K562 (cell line): ENCODE results near the gene CST8. TPM values are rescaled to one million over a fixed set of nuclear protein-coding genes. Genes with fewer than 3 reads are reported as not detected.

Experiments
- BACH1 ChIP-seq: fragments of 200-800 bp; sonication (Bioruptor generic); IDR thresholded peaks from 2 replicates; pipeline ENCODE4 v1.6.1; 2016; ENCODE audit warnings: missing genetic modification characterization, missing compliant biosample characterization
- JUN ChIP-seq, 2 experiments: sonication (generic) in 1 of 2; formaldehyde crosslinking in 1 of 2; IDR thresholded peaks; 2 replicates each; pipeline versions ENCODE4 v1.6.1 to v1.8.0; 2012 to 2022; ENCODE audit warnings: borderline replicate concordance in 2 of 2, mild to moderate bottlenecking in 2 of 2, improper control_type of control experiment in 1 of 2, low read depth in 1 of 2, low read length in 1 of 2, missing genetic modification reagents in 1 of 2
- KAT2B ChIP-seq: IDR thresholded peaks from one replicate; pipeline ENCODE4 v1.6.1; 2012; ENCODE audit warnings: low read depth, mild to moderate bottlenecking, control low read depth, inconsistent platforms, low read length, moderate library complexity
- KDM5B ChIP-seq: fragments of 200-600 bp; sonication (generic); IDR thresholded peaks from 2 replicates; pipeline ENCODE4 v1.6.1; 2012; ENCODE audit warnings: low read depth, mild to moderate bottlenecking, moderate library complexity, low read length, control low read depth, inconsistent platforms; ENCODE audit not compliant: insufficient replicate concordance
- MIER1 ChIP-seq: fragments of 450-650 bp; IDR thresholded peaks from 2 replicates; pipeline ENCODE4 v1.6.1; 2016; ENCODE audit warnings: antibody characterized with exemption, mild to moderate bottlenecking, low read depth
- RBM14 ChIP-seq: fragments of 200-400 bp; formaldehyde crosslinking; IDR thresholded peaks from 2 replicates; pipeline ENCODE4 v1.6.1; 2018; ENCODE audit warnings: low read depth, mild to moderate bottlenecking, low read length, moderate library complexity, borderline replicate concordance; ENCODE audit not compliant: insufficient read depth
- ZBTB34 ChIP-seq: fragments of 250-450 bp; sonication (Bioruptor Pico); IDR thresholded peaks from 2 replicates; pipeline ENCODE4 v1.8.0; 2021; ENCODE audit warnings: mild to moderate bottlenecking, moderate library complexity
- ZNF445 ChIP-seq: fragments of 250-450 bp; sonication (Bioruptor Pico); IDR thresholded peaks from 2 replicates; pipeline ENCODE4 v1.4.0; 2020; ENCODE audit warnings: low read depth, mild to moderate bottlenecking, moderate library complexity
- ZNF551 ChIP-seq: fragments of 250-450 bp; sonication (Bioruptor Pico); IDR thresholded peaks from 2 replicates; pipeline ENCODE4 v1.5.0; 2021; ENCODE audit warnings: mild to moderate bottlenecking, moderate library complexity
- ZNF586 ChIP-seq: fragments of 450-650 bp; formaldehyde crosslinking; conservative IDR thresholded peaks from 2 replicates; pipeline ENCODE4 v1.4.0; 2020; ENCODE audit warnings: mild to moderate bottlenecking, moderate library complexity
- polyA plus RNA-seq, 8 experiments: library from polyadenylated mRNA; depleted of rRNA in 4 of 8; stranded (reverse) in 5 of 8; unstranded in 3 of 8; fragments of >200 nt; fragmentation: Nextera tagmentation in 2 of 8; fragmentation: Illumina TruSeq in 1 of 8; extraction: Ambion mirVana in 2 of 8; extraction: Trizol in 1 of 8; gene quantifications; 2 replicates each; pipeline versions ENCODE4 v1.2.1 to v1.2.3, GENCODE V29; 2011 to 2014; ENCODE audit warnings: inconsistent platforms in 1 of 8, missing spikeins in 1 of 8
- total RNA-seq, 7 experiments: library from RNA; depleted of rRNA in 6 of 7; stranded (reverse); fragments of >200 nt in 6 of 7; fragmentation: Illumina TruSeq in 2 of 7; extraction: Trizol in 2 of 7; gene quantifications; 2 replicates each; pipeline versions ENCODE4 v1.2.1 to v1.2.3, GENCODE V29; 2011 to 2021; ENCODE audit warnings: low replicate concordance in 1 of 7
- TF ChIP-seq, protein P1 (sequence below): sonication (generic); formaldehyde crosslinking; IDR thresholded peaks from 2 replicates; pipeline ENCODE4 v1.8.0; 2022; ENCODE audit warnings: mild to moderate bottlenecking, missing genetic modification reagents
- TF ChIP-seq, protein P2 (sequence below): fragments of 450-650 bp; IDR thresholded peaks from 2 replicates; pipeline ENCODE4 v1.6.1; 2018; ENCODE audit not compliant: partially characterized antibody

CST8 gene
- total and polyA plus RNA-seq, 9 of the 15 experiments (the other 6 are each of a cell fraction or from before 2014, with no cell fraction given), result not detected

DNA sequence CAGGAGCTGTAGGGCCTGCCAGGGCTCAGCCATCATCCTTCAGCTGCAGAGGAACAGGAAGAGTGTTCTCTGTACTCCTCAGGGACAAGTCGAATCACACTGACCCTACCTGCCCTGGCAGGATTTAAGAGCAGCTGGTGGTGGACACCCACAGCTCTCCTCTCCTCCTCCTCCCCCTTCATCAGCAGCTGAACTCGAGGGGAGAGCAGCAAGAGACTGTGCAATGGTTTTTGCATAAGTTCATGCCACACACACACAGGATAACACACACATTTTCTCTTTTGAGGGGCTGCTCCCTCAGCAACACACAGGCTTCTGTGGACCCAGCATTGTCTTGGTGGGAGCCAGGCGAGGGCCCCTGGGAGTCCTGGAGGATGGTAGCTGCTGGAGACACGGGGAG lies 38.1 kb upstream of the CST8 start, which contains the start of gene CST11 (continued):
- TF ChIP-seq ZBTB34 (CRISPR knock-in tag) (no peak), RBM14 (no peak), ZNF445 (no peak), MIER1 (no peak), JUN (IDR thresholded peaks at IDR 0.05; ENCODE audit: borderline replicate concordance, low read depth, low read length) (no peak), JUN (CRISPR knock-in tag; IDR thresholded peaks at IDR 0.05; ENCODE audit: borderline replicate concordance) (no peak), ZNF551 (CRISPR knock-in tag) (no peak), KAT2B (no peak), KDM5B (no peak), BACH1 (tag) (no peak), ZNF586 (CRISPR knock-in tag) (no peak)
- TF ChIP-seq, protein P1, sequence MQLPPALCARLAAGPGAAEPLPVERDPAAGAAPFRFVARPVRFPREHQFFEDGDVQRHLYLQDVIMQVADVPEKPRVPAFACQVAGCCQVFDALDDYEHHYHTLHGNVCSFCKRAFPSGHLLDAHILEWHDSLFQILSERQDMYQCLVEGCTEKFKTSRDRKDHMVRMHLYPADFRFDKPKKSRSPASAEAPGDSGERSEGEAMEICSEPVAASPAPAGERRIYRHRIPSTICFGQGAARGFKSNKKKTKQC, result no peak
- TF ChIP-seq, protein P2, sequence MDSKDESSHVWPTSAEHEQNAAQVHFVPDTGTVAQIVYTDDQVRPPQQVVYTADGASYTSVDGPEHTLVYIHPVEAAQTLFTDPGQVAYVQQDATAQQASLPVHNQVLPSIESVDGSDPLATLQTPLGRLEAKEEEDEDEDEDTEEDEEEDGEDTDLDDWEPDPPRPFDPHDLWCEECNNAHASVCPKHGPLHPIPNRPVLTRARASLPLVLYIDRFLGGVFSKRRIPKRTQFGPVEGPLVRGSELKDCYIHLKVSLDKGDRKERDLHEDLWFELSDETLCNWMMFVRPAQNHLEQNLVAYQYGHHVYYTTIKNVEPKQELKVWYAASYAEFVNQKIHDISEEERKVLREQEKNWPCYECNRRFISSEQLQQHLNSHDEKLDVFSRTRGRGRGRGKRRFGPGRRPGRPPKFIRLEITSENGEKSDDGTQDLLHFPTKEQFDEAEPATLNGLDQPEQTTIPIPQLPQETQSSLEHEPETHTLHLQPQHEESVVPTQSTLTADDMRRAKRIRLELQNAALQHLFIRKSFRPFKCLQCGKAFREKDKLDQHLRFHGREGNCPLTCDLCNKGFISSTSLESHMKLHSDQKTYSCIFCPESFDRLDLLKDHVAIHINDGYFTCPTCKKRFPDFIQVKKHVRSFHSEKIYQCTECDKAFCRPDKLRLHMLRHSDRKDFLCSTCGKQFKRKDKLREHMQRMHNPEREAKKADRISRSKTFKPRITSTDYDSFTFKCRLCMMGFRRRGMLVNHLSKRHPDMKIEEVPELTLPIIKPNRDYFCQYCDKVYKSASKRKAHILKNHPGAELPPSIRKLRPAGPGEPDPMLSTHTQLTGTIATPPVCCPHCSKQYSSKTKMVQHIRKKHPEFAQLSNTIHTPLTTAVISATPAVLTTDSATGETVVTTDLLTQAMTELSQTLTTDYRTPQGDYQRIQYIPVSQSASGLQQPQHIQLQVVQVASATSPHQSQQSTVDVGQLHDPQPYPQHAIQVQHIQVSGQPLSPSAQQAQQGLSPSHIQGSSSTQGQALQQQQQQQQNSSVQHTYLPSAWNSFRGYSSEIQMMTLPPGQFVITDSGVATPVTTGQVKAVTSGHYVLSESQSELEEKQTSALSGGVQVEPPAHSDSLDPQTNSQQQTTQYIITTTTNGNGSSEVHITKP, result no peak
- TF ChIP-seq, all 486 proteins: peak for 0
